ENCODE measurements around the gene PPP1R9B. TPM values are rescaled to one million over a fixed set of nuclear protein-coding genes. Genes with fewer than 3 reads are reported as not detected.

Gene PPP1R9B
- total and polyA plus RNA-seq, 2 of the 8 experiments (the other 6 are each of a cell fraction or from before 2014, with no cell fraction given) = 5.2 to 13.1 TPM

DNA sequence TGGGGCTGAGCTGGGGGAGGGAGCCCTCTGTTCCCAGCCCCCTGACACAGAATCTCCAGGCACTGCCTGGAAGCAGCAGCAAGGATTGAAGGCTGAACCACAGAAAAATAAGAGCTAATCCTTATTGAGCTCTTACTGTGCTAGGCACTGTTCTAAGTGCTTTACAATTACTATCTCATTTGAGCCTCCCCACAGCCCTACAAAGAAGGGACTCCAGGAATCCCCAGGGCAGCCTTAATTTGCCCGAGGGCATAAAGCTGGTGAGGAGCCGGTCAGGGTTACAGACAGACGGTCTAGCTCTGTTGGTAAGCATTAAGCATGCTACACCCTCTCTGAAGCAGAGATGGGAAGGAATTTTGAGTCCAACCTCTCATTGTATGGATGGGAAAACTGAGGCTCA, 27.5 kb downstream of the PPP1R9B start:
- peaks cover 5 to 22% (median 17%) of the 10 kb centered on the region in 4 experiments for H3K4me1 ChIP-seq (replicated peaks in 1 of 4; ENCODE audit: control insufficient read depth in 3 of 4, insufficient read depth in 4 of 4, low read length in 3 of 4)
- 0 out of 2 replicates have a peak overlapping the region, but pooled peaks have one; percentile 35 for H4K8ac ChIP-seq (ENCODE audit: extremely low read depth, insufficient read depth, low read length)
- no peak overlapping the region for H2AFZ ChIP-seq (ENCODE audit: low read length)
- 0 out of 2 replicates have a peak overlapping the region, but pooled peaks have one; percentile 86 for H2BK5ac ChIP-seq (ENCODE audit: low read depth, low read length)
- H3K27me3 ChIP-seq (replicated peaks in 1 of 4; ENCODE audit: control insufficient read depth in 3 of 4, extremely low read depth in 1 of 4, insufficient read depth in 3 of 4, low read length in 3 of 4) = peaks cover 0 to 18% (median 9%) of the 10 kb centered on the region in 4 experiments; a peak in 5 of 7 replicates
- peak overlapping the region in 1 of 2 experiments; percentile 42; a peak in 2 of 4 replicates for H3K4me2 ChIP-seq (ENCODE audit: insufficient read depth in 1 of 2, low read depth in 2 of 2, low read length in 2 of 2)
- 0 out of 2 replicates have a peak overlapping the region, but pooled peaks have one; percentile 57 for H3K18ac ChIP-seq (ENCODE audit: extremely low read depth, low read length)
- H3K27ac ChIP-seq (ENCODE audit: low read depth, low read length) = no peak overlapping the region
- ChIA-PET CTCF (ENCODE audit: partially characterized antibody) (interaction anchor here (1.0 to 23.0 kb wide), 17 partner anchors 9 to 146 kb away, joined by 3 to 412 read pairs (median 5); partner anchors contain the start of genes PDK2 and SGCA), POLR2A (ENCODE audit: partially characterized antibody) (interaction anchor here (0.7 to 2.2 kb wide), 10 partner anchors 9 to 152 kb away, joined by 3 to 10 read pairs (median 4); partner anchors contain the start of gene TMEM92)
- no peaks in the 10 kb centered on the region for H3K79me2 ChIP-seq (ENCODE audit: control insufficient read depth in 1 of 2, insufficient read depth in 2 of 2, low read length in 2 of 2)
- H3K9me3 ChIP-seq (ENCODE audit: insufficient read depth in 2 of 2, low read depth in 1 of 2, low read length in 1 of 2) = no peaks in the 10 kb centered on the region
- H3K36me3 ChIP-seq (ENCODE audit: control insufficient read depth in 2 of 4, insufficient read depth in 4 of 4, low read length in 3 of 4) = no peaks in the 10 kb centered on the region
- H3K14ac ChIP-seq (ENCODE audit: insufficient read length) = no peak overlapping the region
- no peak for FAIRE-seq
- 74% methylated on average over 3 of the region's 3 CpGs; no CpG with 5 or more reads in 1 of the 2 experiments for WGBS, 2 experiments (ENCODE audit: extremely low coverage in 1 of 2, insufficient coverage in 1 of 2, insufficient read length in 1 of 2, insufficient replicate concordance in 2 of 2, low coverage in 1 of 2, low lambda C conversion rate in 2 of 2, missing lambda C conversion rate in 1 of 2)
- no peak overlapping the region for H3K4ac ChIP-seq (replicated peaks; ENCODE audit: insufficient read length, low read depth, low read length)
- peak overlapping the region; percentile 33; the same call in 1 of the 2 replicates for H2AK5ac ChIP-seq (ENCODE audit: low read depth, low read length)
- no peak for DNase-seq (ENCODE audit: low read depth in 1 of 2, low spot score in 2 of 2)
- no peak overlapping the region for H4K5ac ChIP-seq (ENCODE audit: insufficient read length, low read depth, low read length)
- H3K79me1 ChIP-seq (ENCODE audit: low read depth, low read length) = no peaks in the 10 kb centered on the region
- peaks cover 4% of the 10 kb centered on the region for H3K23me2 ChIP-seq (ENCODE audit: low read depth, low read length)
- H3K23ac ChIP-seq (ENCODE audit: insufficient read length) = no peak overlapping the region
- H3K4me3 ChIP-seq (ENCODE audit: extremely low read depth in 1 of 4, insufficient read depth in 2 of 4, low read depth in 3 of 4, low read length in 4 of 4) = no peak overlapping the region
- no peak overlapping the region for H2BK120ac ChIP-seq (replicated peaks; ENCODE audit: low read depth, low read length)
- H2BK15ac ChIP-seq (ENCODE audit: low read length) = no peak overlapping the region
- no peak overlapping the region for H3K56ac ChIP-seq (replicated peaks; ENCODE audit: insufficient read length, low read depth, low read length)
- H4K91ac ChIP-seq (replicated peaks; ENCODE audit: insufficient read length, low read length) = peak overlapping the region; percentile 5
- H4K20me1 ChIP-seq (replicated peaks in 1 of 2; ENCODE audit: control insufficient read depth in 1 of 2, insufficient read depth in 2 of 2, low read length in 2 of 2) = no peaks in the 10 kb centered on the region
- peak overlapping the region; percentile 62; the same call in 1 of the 2 replicates for H2BK20ac ChIP-seq (ENCODE audit: low read length)
- 0 out of 7 replicates have a peak overlapping the region, but pooled peaks of 1 of the 4 experiments have one; percentile 37 for H3K9ac ChIP-seq (replicated peaks in 1 of 4; ENCODE audit: extremely low read depth in 1 of 4, low read depth in 3 of 4, low read length in 3 of 4)
- peak overlapping the region; percentile 63; the same call in 1 of the 2 replicates for H2BK12ac ChIP-seq (ENCODE audit: low read depth, low read length)
- TF ChIP-seq CHD2 (IDR thresholded peaks at IDR 0.05; ENCODE audit: low read length) = no peak
- no peak for TF ChIP-seq KDM1A (IDR thresholded peaks at IDR 0.05; ENCODE audit: borderline replicate concordance, low read length)
- no peak for TF ChIP-seq NRF1 (IDR thresholded peaks at IDR 0.05; ENCODE audit: low read depth, low read length)
- TF ChIP-seq SP1 (IDR thresholded peaks at IDR 0.05; ENCODE audit: low read depth, low read length) = no peak
- no peak for TF ChIP-seq CBX8 (IDR thresholded peaks at IDR 0.05; ENCODE audit: borderline replicate concordance, low read depth, low read length)
- no peak for TF ChIP-seq CEBPB (IDR thresholded peaks at IDR 0.05; ENCODE audit: low read depth, low read length)
- no peak for TF ChIP-seq SIN3A (conservative IDR thresholded peaks at IDR 0.05 in 1 of 2, IDR thresholded peaks at IDR 0.05 in 1 of 2; ENCODE audit: low read depth in 1 of 2, low read length in 2 of 2)
- TF ChIP-seq, protein P1, sequence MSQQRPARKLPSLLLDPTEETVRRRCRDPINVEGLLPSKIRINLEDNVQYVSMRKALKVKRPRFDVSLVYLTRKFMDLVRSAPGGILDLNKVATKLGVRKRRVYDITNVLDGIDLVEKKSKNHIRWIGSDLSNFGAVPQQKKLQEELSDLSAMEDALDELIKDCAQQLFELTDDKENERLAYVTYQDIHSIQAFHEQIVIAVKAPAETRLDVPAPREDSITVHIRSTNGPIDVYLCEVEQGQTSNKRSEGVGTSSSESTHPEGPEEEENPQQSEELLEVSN (IDR thresholded peaks at IDR 0.05) = no peak
- no peak for TF ChIP-seq SUZ12 (IDR thresholded peaks at IDR 0.05; ENCODE audit: low read length)
- no peak for TF ChIP-seq ZNF274 (IDR thresholded peaks at IDR 0.05; ENCODE audit: borderline replicate concordance, extremely low read depth, low read length)
- no peak for TF ChIP-seq RBBP5 (IDR thresholded peaks at IDR 0.05; ENCODE audit: borderline replicate concordance, low read depth, low read length)
- TF ChIP-seq, protein P2, sequence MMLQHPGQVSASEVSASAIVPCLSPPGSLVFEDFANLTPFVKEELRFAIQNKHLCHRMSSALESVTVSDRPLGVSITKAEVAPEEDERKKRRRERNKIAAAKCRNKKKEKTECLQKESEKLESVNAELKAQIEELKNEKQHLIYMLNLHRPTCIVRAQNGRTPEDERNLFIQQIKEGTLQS (IDR thresholded peaks at IDR 0.05; ENCODE audit: insufficient read depth, low read depth, low read length) = no peak
